ENCODE results near the gene SYTL3.

- TF ChIP-seq CTCF (IDR thresholded peaks at IDR 0.05) = no peak
- TF ChIP-seq POLR2A (IDR thresholded peaks at IDR 0.05) = no peak
Observed at GRCh38 chr6:158705386-158706126, 55.7 kb downstream of the SYTL3 start.

Measured in Peyer's patch (tissue), 4 donors.